ENCODE data around the gene PHTF2. TPM values are rescaled to one million over a fixed set of nuclear protein-coding genes. Genes with fewer than 3 reads are reported as not detected.
"Not testable (repeated sequence)": the region's sequence is repeated elsewhere in the genome, so short reads cannot be mapped to it uniquely, and the experiment has no call there.

The PHTF2 gene
- total and polyA plus RNA-seq, 12 donors: 4.3 to 24.3 (median 9.9) TPM

DNA sequence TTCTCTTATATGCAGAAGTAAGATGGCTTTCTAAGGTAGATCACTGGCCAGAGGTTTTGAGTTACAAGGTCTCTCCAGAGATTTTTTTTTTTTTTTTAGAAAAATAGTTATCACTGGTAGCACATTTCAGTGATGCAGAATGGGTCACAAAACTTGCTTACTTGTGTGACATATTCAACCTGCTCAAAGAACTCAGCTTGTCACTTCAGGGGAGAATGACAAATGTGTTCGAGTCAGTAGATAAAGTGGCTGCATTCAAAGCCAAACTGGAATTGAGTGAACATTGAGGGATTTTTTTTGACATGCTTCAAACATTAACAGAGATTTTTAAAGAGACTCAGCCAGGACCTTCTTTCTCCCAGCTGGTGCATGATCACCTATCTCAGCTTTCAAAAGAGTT, 33.4 kb downstream of the PHTF2 start:
- intact Hi-C loops (cut with DNase I): no loop called here
- H3K27me3 ChIP-seq: no peaks in the 10 kb centered on the region
- no peak for DNase-seq
- peaks cover 0 to 6% of the 10 kb centered on the region in 2 donors for H3K4me1 ChIP-seq (replicated peaks in 1 of 2)
- no peak overlapping the region for H3K4me3 ChIP-seq
- 71 to 91% (median 79%) methylated on average over 1 of the region's 1 CpG for WGBS, 4 donors
- no peak overlapping the region for H3K27ac ChIP-seq
- H3K36me3 ChIP-seq (replicated peaks in 1 of 2): no peaks in the 10 kb centered on the region
- H3K9me3 ChIP-seq (replicated peaks in 1 of 3): no peaks in the 10 kb centered on the region
- TF ChIP-seq, protein P1, sequence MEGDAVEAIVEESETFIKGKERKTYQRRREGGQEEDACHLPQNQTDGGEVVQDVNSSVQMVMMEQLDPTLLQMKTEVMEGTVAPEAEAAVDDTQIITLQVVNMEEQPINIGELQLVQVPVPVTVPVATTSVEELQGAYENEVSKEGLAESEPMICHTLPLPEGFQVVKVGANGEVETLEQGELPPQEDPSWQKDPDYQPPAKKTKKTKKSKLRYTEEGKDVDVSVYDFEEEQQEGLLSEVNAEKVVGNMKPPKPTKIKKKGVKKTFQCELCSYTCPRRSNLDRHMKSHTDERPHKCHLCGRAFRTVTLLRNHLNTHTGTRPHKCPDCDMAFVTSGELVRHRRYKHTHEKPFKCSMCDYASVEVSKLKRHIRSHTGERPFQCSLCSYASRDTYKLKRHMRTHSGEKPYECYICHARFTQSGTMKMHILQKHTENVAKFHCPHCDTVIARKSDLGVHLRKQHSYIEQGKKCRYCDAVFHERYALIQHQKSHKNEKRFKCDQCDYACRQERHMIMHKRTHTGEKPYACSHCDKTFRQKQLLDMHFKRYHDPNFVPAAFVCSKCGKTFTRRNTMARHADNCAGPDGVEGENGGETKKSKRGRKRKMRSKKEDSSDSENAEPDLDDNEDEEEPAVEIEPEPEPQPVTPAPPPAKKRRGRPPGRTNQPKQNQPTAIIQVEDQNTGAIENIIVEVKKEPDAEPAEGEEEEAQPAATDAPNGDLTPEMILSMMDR (IDR thresholded peaks at IDR 0.05): no peak
- TF ChIP-seq POLR2A (IDR thresholded peaks at IDR 0.05): no peak

DNA sequence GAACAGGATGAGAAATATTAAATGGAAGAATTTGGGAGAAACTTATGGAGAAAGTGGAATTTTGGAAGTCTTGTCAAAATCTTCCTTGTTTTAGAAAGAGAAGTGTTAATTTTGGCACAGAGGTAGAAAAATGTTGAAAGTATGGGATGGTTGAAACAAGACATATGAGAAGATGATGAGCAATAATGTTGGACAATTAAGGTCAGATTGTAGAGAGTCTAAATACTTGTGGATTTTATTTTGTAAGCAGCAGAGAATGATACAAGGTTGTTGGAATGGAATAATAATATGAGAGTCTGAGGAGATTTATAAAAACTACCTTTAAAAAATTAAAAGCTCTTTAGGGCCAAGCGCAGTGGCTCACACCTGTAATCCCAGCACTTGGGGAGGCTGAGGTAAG, 34.6 kb downstream of the PHTF2 start:
- Histone ChIP-seq H3K36me3 (replicated peaks in 1 of 2) (no peaks in the 10 kb centered on the region), H3K4me3 (peak overlapping the region in 1 of 4 donors; percentile 25), H3K4me1 (replicated peaks in 1 of 2) (peaks cover 0 to 6% of the 10 kb centered on the region in 2 donors), H3K27me3 (no peaks in the 10 kb centered on the region), H3K9me3 (replicated peaks in 1 of 3) (no peaks in the 10 kb centered on the region), H3K27ac (no peak overlapping the region)
- DNase-seq: no peak
- 92 to 100% (median 98%) methylated on average over 1 of the region's 1 CpG for WGBS, 4 donors
- intact Hi-C loops (cut with DNase I): no loop called here
- no peak for TF ChIP-seq POLR2A (IDR thresholded peaks at IDR 0.05)
- TF ChIP-seq, protein P1 (IDR thresholded peaks at IDR 0.05): no peak

DNA sequence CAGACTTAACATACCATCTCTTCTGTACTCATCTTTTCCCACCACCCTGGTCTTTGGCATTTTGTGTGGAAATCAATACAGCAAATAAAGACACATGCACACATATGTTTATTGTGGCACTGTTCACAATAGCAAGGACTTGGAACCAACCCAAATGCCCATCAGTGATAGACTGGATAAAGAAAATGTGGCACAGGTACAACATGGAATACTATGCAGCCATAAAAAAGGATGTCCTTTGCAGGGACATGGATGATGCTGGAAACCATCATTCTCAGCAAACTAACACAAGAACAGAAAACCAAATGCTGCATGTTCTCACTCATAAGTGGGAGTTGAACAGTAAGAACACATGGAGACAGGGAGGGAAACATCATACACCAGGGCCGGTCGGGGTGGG, 37.9 kb downstream of the PHTF2 start:
- H3K36me3 ChIP-seq (replicated peaks in 1 of 2); H3K4me3 ChIP-seq; H3K27me3 ChIP-seq; intact Hi-C loops (cut with DNase I); DNase-seq; H3K27ac ChIP-seq; H3K9me3 ChIP-seq (replicated peaks in 1 of 3); H3K4me1 ChIP-seq (replicated peaks in 1 of 2): not testable (repeated sequence)
- WGBS, 4 donors: 86 to 100% (median 97%) methylated on average over 2 of the region's 2 CpGs

DNA sequence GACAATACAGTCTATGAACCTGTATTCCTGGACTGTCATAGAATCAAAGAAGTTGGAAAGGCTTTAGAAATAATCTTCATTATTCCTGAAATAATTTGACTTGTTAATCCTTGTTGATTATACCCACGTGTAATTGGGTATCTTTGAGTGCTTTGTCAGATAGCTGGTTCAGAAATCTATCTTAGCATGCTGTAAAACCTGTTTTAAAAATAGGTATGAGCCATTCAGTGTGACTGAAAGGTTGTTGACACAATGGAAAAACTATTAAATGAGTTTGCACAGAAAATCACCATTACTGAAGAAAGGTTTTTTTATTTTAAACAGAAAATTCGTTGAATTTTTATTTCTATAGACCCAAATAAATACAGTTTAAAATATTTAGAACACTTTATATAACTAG, 38.7 kb downstream of the PHTF2 start:
- WGBS, 4 donors: 65 to 76% (median 69%) methylated on average over 2 of the region's 2 CpGs
- H3K27ac ChIP-seq: no peak overlapping the region
- no peaks in the 10 kb centered on the region for H3K36me3 ChIP-seq (replicated peaks in 1 of 2)
- intact Hi-C loops (cut with DNase I): no loop called here
- TF ChIP-seq, protein P1 (IDR thresholded peaks at IDR 0.05): no peak
- TF ChIP-seq POLR2A (IDR thresholded peaks at IDR 0.05): no peak
- H3K4me3 ChIP-seq: no peak overlapping the region
- no peaks in the 10 kb centered on the region for H3K4me1 ChIP-seq (replicated peaks in 1 of 2)
- DNase-seq: no peak
- no peaks in the 10 kb centered on the region for H3K27me3 ChIP-seq
- no peaks in the 10 kb centered on the region for H3K9me3 ChIP-seq (replicated peaks in 1 of 3)

DNA sequence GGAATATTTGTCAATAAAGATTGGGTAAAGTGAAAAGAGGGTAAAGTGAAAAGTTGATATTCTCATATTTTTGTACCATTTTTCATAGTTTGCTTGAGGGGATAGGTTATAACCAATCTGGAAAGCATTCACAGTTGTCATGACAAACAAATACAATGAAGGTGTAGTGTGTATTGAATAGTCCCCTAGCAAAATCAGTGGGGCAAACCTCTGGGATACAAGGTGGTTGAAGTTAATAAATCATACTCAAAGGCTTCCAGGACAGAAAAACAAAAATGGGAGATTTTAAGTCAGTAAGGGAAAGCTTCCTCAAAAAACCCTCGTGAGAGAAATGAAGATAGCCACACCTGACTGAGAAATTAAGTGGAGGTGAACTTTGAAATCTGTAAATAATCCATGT, 39.4 kb downstream of the PHTF2 start:
- H3K27ac ChIP-seq: no peak overlapping the region
- no peak for DNase-seq
- no peaks in the 10 kb centered on the region for H3K36me3 ChIP-seq (replicated peaks in 1 of 2)
- no peak overlapping the region for H3K4me3 ChIP-seq
- no peaks in the 10 kb centered on the region for H3K27me3 ChIP-seq
- no peaks in the 10 kb centered on the region for H3K9me3 ChIP-seq (replicated peaks in 1 of 3)
- 80 to 90% (median 85%) methylated on average over 1 of the region's 1 CpG for WGBS, 4 donors
- TF ChIP-seq POLR2A (IDR thresholded peaks at IDR 0.05): no peak
- TF ChIP-seq, protein P1 (IDR thresholded peaks at IDR 0.05): no peak
- H3K4me1 ChIP-seq (replicated peaks in 1 of 2): no peaks in the 10 kb centered on the region
- intact Hi-C loops (cut with DNase I): no loop called here
